H1 (cell line): Measurements from ENCODE around the gene LEKR1. TPM values are rescaled to one million over a fixed set of nuclear protein-coding genes. Genes with fewer than 3 reads are reported as not detected.

Experiments
- CTCF ChIA-PET: fragments of 300-600 bp; sonication (Branson Sonifier 250); formaldehyde crosslinking; loops from one replicate; lab custom pipeline; 2021; ENCODE audit not compliant: partially characterized antibody; lab: Charles Lee
- POLR2A ChIA-PET: fragments of 300-600 bp; sonication (Branson Sonifier 250); formaldehyde crosslinking; loops from one replicate; lab custom pipeline; 2021; ENCODE audit warnings: inconsistent platforms; ENCODE audit not compliant: partially characterized antibody; lab: Charles Lee
- DNase-seq, 2 experiments: peaks; one replicate each; pipeline versions ENCODE4 v3.0.0 to v3.0.0-alpha.2; 2010 to 2022; ENCODE audit warnings: low spot score in 2 of 2, low read depth in 1 of 2, mixed read lengths in 1 of 2
- FAIRE-seq: peaks from 2 replicates; lab custom pipeline; 2011; peaks lifted over from hg19 to GRCh38; lab: Jason Lieb, UNC
- H2AFZ ChIP-seq: 2 replicates; pipeline ENCODE4 v1.8.1; 2012; ENCODE audit warnings: low read length, inconsistent platforms
- H2AK5ac ChIP-seq: 2 replicates; pipeline ENCODE4 v1.6.1; 2013; ENCODE audit warnings: low read depth, low read length
- H2BK120ac ChIP-seq: replicated peaks from 2 replicates; pipeline ENCODE3; 2013; ENCODE audit warnings: low read depth, low read length, inconsistent platforms
- H2BK12ac ChIP-seq: 2 replicates; pipeline ENCODE4 v1.6.1; 2013; ENCODE audit warnings: low read depth, low read length
- H2BK15ac ChIP-seq: 2 replicates; pipeline ENCODE4 v1.6.1; 2013; ENCODE audit warnings: low read length
- H2BK20ac ChIP-seq: 2 replicates; pipeline ENCODE4 v1.6.1; 2013; ENCODE audit warnings: low read length
- H2BK5ac ChIP-seq: 2 replicates; pipeline ENCODE4 v1.6.1; 2013; ENCODE audit warnings: low read depth, low read length
- H3K14ac ChIP-seq: 2 replicates; pipeline ENCODE4 v1.6.1; 2013; ENCODE audit warnings: inconsistent platforms; ENCODE audit not compliant: insufficient read length
- H3K18ac ChIP-seq: 2 replicates; pipeline ENCODE4 v1.6.1; 2013; ENCODE audit warnings: low read length; ENCODE audit errors: extremely low read depth
- H3K23ac ChIP-seq: 2 replicates; pipeline ENCODE4 v1.6.1; 2013; ENCODE audit warnings: inconsistent platforms; ENCODE audit not compliant: insufficient read length
- H3K23me2 ChIP-seq: 2 replicates; pipeline ENCODE4 v1.6.1; 2013; ENCODE audit warnings: low read depth, low read length
- H3K27ac ChIP-seq: 2 replicates; pipeline ENCODE4 v1.6.1; 2011; ENCODE audit warnings: low read depth, low read length, inconsistent platforms
- H3K27me3 ChIP-seq, 4 experiments: replicated peaks in 1 of 4; 1 replicate in 1 of 4; 2 replicates in 3 of 4; pipeline versions ENCODE4 v1.6.1 to v1.8.1; 2011 to 2013; ENCODE audit warnings: low read length in 3 of 4, mild to moderate bottlenecking in 3 of 4, inconsistent platforms in 2 of 4, mixed read lengths in 2 of 4, moderate library complexity in 1 of 4; ENCODE audit not compliant: control insufficient read depth in 3 of 4, insufficient read depth in 3 of 4; ENCODE audit errors: extremely low read depth in 1 of 4
- H3K36me3 ChIP-seq, 4 experiments: 2 replicates each; pipeline versions ENCODE4 v1.6.1 to v1.8.1; 2011 to 2013; ENCODE audit warnings: mild to moderate bottlenecking in 4 of 4, low read length in 3 of 4, moderate library complexity in 2 of 4, control low read depth in 1 of 4, inconsistent platforms in 1 of 4; ENCODE audit not compliant: insufficient read depth in 4 of 4, control insufficient read depth in 2 of 4
- H3K4ac ChIP-seq: replicated peaks from 2 replicates; pipeline ENCODE3; 2013; ENCODE audit warnings: low read length, low read depth, mixed read lengths, inconsistent platforms; ENCODE audit not compliant: insufficient read length
- H3K4me1 ChIP-seq, 4 experiments: replicated peaks in 1 of 4; 1 replicate in 1 of 4; 2 replicates in 3 of 4; pipeline versions ENCODE4 v1.6.1 to v1.8.1; 2011 to 2013; ENCODE audit warnings: low read length in 3 of 4, inconsistent platforms in 2 of 4, mixed read lengths in 1 of 4; ENCODE audit not compliant: insufficient read depth in 4 of 4, control insufficient read depth in 3 of 4
- H3K4me2 ChIP-seq, 2 experiments: 2 replicates each; pipeline versions ENCODE4 v1.6.1 to v1.8.1; 2011 to 2013; ENCODE audit warnings: low read depth in 2 of 2, low read length in 2 of 2, control low read depth in 1 of 2, inconsistent platforms in 1 of 2, mild to moderate bottlenecking in 1 of 2; ENCODE audit not compliant: insufficient read depth in 1 of 2
- H3K4me3 ChIP-seq, 4 experiments: fragments of 200-600, 300-600 bp in 1 of 4; sonication (generic), shearing (Covaris generic), sonication (Bioruptor Twin) in 1 of 4; 2 replicates each; pipeline versions ENCODE4 v1.5.1 to v1.8.1; 2011 to 2016; ENCODE audit warnings: low read length in 4 of 4, low read depth in 3 of 4, control low read depth in 2 of 4, inconsistent platforms in 2 of 4, mild to moderate bottlenecking in 2 of 4, mixed read lengths in 1 of 4, moderate library complexity in 1 of 4; ENCODE audit not compliant: insufficient read depth in 2 of 4; ENCODE audit errors: extremely low read depth in 1 of 4
- H3K56ac ChIP-seq: replicated peaks from 2 replicates; pipeline ENCODE3; 2013; ENCODE audit warnings: low read depth, mild to moderate bottlenecking, mixed read lengths, low read length, inconsistent platforms; ENCODE audit not compliant: insufficient read length
- H3K79me1 ChIP-seq: 2 replicates; pipeline ENCODE4 v1.6.1; 2013; ENCODE audit warnings: low read depth, low read length, control low read depth
- H3K79me2 ChIP-seq, 2 experiments: 2 replicates each; pipeline versions ENCODE4 v1.6.1 to v1.8.1; 2012 to 2013; ENCODE audit warnings: low read length in 2 of 2, mild to moderate bottlenecking in 2 of 2, inconsistent platforms in 1 of 2; ENCODE audit not compliant: insufficient read depth in 2 of 2, control insufficient read depth in 1 of 2
- H3K9ac ChIP-seq, 4 experiments: replicated peaks in 1 of 4; 1 replicate in 1 of 4; 2 replicates in 3 of 4; pipeline versions ENCODE4 v1.6.1 to v1.8.1; 2011 to 2013; ENCODE audit warnings: low read depth in 3 of 4, low read length in 3 of 4, control low read depth in 2 of 4, mild to moderate bottlenecking in 2 of 4, moderate library complexity in 2 of 4, inconsistent platforms in 1 of 4; ENCODE audit errors: extremely low read depth in 1 of 4
- H3K9me3 ChIP-seq, 2 experiments: 2 replicates each; pipeline versions ENCODE4 v1.6.1 to v1.8.1; 2012 to 2013; ENCODE audit warnings: mild to moderate bottlenecking in 2 of 2, moderate library complexity in 2 of 2, control low read depth in 1 of 2, inconsistent platforms in 1 of 2, low read depth in 1 of 2, low read length in 1 of 2, mixed read lengths in 1 of 2; ENCODE audit not compliant: insufficient read depth in 2 of 2
- H4K20me1 ChIP-seq, 2 experiments: replicated peaks in 1 of 2; 2 replicates each; pipeline versions ENCODE3 to v1.8.1; 2011 to 2013; ENCODE audit warnings: inconsistent platforms in 2 of 2, low read length in 2 of 2, mild to moderate bottlenecking in 1 of 2; ENCODE audit not compliant: insufficient read depth in 2 of 2, control insufficient read depth in 1 of 2
- H4K5ac ChIP-seq: 2 replicates; pipeline ENCODE4 v1.6.1; 2013; ENCODE audit warnings: low read length, low read depth, mixed read lengths, inconsistent platforms; ENCODE audit not compliant: insufficient read length
- H4K8ac ChIP-seq: 2 replicates; pipeline ENCODE4 v1.8.0; 2013; ENCODE audit warnings: mild to moderate bottlenecking, moderate library complexity, low read length, inconsistent platforms; ENCODE audit not compliant: insufficient read depth; ENCODE audit errors: extremely low read depth
- H4K91ac ChIP-seq: replicated peaks from 2 replicates; pipeline ENCODE3; 2013; ENCODE audit warnings: low read length, mixed read lengths, inconsistent platforms; ENCODE audit not compliant: insufficient read length
- CEBPB ChIP-seq: IDR thresholded peaks from 2 replicates; pipeline ENCODE4 v1.6.1; 2012; ENCODE audit warnings: low read depth, low read length
- CHD1 ChIP-seq: IDR thresholded peaks from 2 replicates; pipeline ENCODE4 v1.6.1; 2012; ENCODE audit warnings: low read depth, low read length, improper control_type of control experiment
- CREB1 ChIP-seq: IDR thresholded peaks from 2 replicates; pipeline ENCODE4 v1.6.1; 2012; ENCODE audit warnings: inconsistent platforms
- KDM1A ChIP-seq: fragments of 200-600, 300-600 bp; sonication (generic); IDR thresholded peaks from 2 replicates; pipeline ENCODE4 v1.7.1; 2016; ENCODE audit warnings: mild to moderate bottlenecking, low read length, borderline replicate concordance
- WGBS, 2 experiments: shearing (Covaris generic) in 1 of 2; methylation state at CpG; one replicate each; pipeline versions ENCODE4 v1.1.6 to v1.1.7; 2013 to 2015; ENCODE audit warnings: low lambda C conversion rate in 2 of 2, mixed read lengths in 2 of 2, inconsistent platforms in 1 of 2, low coverage in 1 of 2, missing lambda C conversion rate in 1 of 2; ENCODE audit not compliant: insufficient replicate concordance in 2 of 2, insufficient coverage in 1 of 2, insufficient read length in 1 of 2; ENCODE audit errors: extremely low coverage in 1 of 2, missing lambda C conversion rate in 1 of 2; 5-methylcytosine and 5-hydroxymethylcytosine counted together
- polyA plus RNA-seq, 7 experiments: library from polyadenylated mRNA; depleted of rRNA in 3 of 7; stranded (reverse) in 5 of 7; unstranded in 2 of 7; fragments of >200 nt in 5 of 7; fragments of 200-250 nt in 2 of 7; gene quantifications; 1 replicate in 5 of 7; 2 replicates in 1 of 7; 4 replicates in 1 of 7; pipeline versions ENCODE4 v1.2.1 to v1.2.3, GENCODE V29; 2011 to 2013; ENCODE audit warnings: missing spikeins in 2 of 7, mixed read lengths in 2 of 7
- total RNA-seq: library from RNA; stranded (reverse); fragmentation: NEBNext Ultra II Directional; extraction: Animal tissue kit (Norgen Biotek cat#: 25700); gene quantifications from 2 replicates; pipeline ENCODE4 v1.2.1, GENCODE V29; 2021

LEKR1 gene
- total and polyA plus RNA-seq, 2 of the 8 experiments (the other 6 are each of a cell fraction or from before 2014, with no cell fraction given): 0.08 TPM; not detected in 1

DNA sequence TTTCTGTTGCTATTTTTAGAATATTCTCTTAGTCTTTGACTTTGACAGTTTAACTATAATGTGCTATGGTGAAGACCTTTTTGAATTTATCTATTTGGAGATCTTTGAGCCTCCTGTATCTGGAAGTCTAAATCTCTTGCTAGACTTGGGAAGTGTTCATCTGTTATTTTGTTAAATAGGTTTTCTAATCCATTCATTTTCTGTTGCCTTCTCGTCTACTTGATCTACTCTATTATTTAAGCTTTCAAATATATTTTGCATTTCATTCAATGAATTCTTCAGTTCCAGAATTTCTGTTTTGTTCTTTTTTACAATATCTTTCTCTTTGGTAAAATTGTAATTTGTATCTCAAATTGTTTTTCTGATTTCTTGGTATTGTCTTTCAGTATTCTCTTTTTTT is 47.8 kb downstream of the LEKR1 start:
- no peak overlapping the region for H3K18ac ChIP-seq
- H3K9me3 ChIP-seq: peaks cover 1 to 3% of the 10 kb centered on the region in 2 experiments; a peak in 2 of 4 replicates
- no peak overlapping the region for H4K91ac ChIP-seq
- H2BK5ac ChIP-seq: no peak overlapping the region
- no peak overlapping the region for H2BK12ac ChIP-seq
- H3K4me2 ChIP-seq: no peak overlapping the region
- no peak overlapping the region for H3K9ac ChIP-seq
- H3K23me2 ChIP-seq: no peaks in the 10 kb centered on the region
- no peak overlapping the region for H4K5ac ChIP-seq
- H4K20me1 ChIP-seq: no peaks in the 10 kb centered on the region
- H3K36me3 ChIP-seq: no peaks in the 10 kb centered on the region
- H2AK5ac ChIP-seq: no peak overlapping the region
- H3K4me3 ChIP-seq: no peak overlapping the region
- WGBS, 2 experiments: 96% methylated on average over 1 of the region's 1 CpG; no CpG with 5 or more reads in 1 of the 2 experiments
- H3K4me1 ChIP-seq: no peaks in the 10 kb centered on the region
- no peaks in the 10 kb centered on the region for H3K27me3 ChIP-seq
- no peak overlapping the region for H2BK15ac ChIP-seq
- H3K27ac ChIP-seq: no peak overlapping the region
- H3K23ac ChIP-seq: no peak overlapping the region
- H3K4ac ChIP-seq: no peak overlapping the region
- FAIRE-seq (no peak), DNase-seq (no peak)
- no peak overlapping the region for H3K14ac ChIP-seq
- H3K79me1 ChIP-seq: no peaks in the 10 kb centered on the region
- POLR2A ChIA-PET: no interaction called here
- H3K79me2 ChIP-seq: no peaks in the 10 kb centered on the region
- H2AFZ ChIP-seq: no peak overlapping the region
- H3K56ac ChIP-seq: no peak overlapping the region
- no peak overlapping the region for H2BK20ac ChIP-seq
- H4K8ac ChIP-seq: no peak overlapping the region
- CTCF ChIA-PET: interaction anchor here (1.0 kb wide), 1 partner anchor 13 kb away, joined by 3 read pairs; no protein-coding TSS in a partner anchor
- TF ChIP-seq CHD1: no peak
- TF ChIP-seq CREB1: no peak
- no peak for TF ChIP-seq CEBPB
- TF ChIP-seq KDM1A: no peak
- no peak overlapping the region for H2BK120ac ChIP-seq
